Rectal smooth muscle tissue (tissue), 1 donor: ENCODE data around the gene MYO1E.
"Not testable (repeated sequence)": the region's sequence is repeated elsewhere in the genome, so short reads cannot be mapped to it uniquely, and the experiment has no call there.

Experiments used
- H3K27ac ChIP-seq: one replicate; pipeline ENCODE4 v1.7.0; 2013; ENCODE audit warnings: low read depth, low read length, inconsistent platforms
- H3K27me3 ChIP-seq: one replicate; pipeline ENCODE4 v1.7.0; 2013; ENCODE audit warnings: low read length; ENCODE audit not compliant: control insufficient read depth, insufficient read depth
- H3K36me3 ChIP-seq: one replicate; pipeline ENCODE4 v1.7.0; 2013; ENCODE audit warnings: low read length; ENCODE audit not compliant: control insufficient read depth, insufficient read depth
- H3K4me1 ChIP-seq: one replicate; pipeline ENCODE4 v1.7.0; 2013; ENCODE audit warnings: low read length; ENCODE audit not compliant: control insufficient read depth, insufficient read depth
- H3K4me3 ChIP-seq: one replicate; pipeline ENCODE4 v1.7.0; 2013; ENCODE audit warnings: low read length
- H3K9ac ChIP-seq: one replicate; pipeline ENCODE4 v1.7.0; 2013; ENCODE audit warnings: low read length

MYO1E gene

DNA sequence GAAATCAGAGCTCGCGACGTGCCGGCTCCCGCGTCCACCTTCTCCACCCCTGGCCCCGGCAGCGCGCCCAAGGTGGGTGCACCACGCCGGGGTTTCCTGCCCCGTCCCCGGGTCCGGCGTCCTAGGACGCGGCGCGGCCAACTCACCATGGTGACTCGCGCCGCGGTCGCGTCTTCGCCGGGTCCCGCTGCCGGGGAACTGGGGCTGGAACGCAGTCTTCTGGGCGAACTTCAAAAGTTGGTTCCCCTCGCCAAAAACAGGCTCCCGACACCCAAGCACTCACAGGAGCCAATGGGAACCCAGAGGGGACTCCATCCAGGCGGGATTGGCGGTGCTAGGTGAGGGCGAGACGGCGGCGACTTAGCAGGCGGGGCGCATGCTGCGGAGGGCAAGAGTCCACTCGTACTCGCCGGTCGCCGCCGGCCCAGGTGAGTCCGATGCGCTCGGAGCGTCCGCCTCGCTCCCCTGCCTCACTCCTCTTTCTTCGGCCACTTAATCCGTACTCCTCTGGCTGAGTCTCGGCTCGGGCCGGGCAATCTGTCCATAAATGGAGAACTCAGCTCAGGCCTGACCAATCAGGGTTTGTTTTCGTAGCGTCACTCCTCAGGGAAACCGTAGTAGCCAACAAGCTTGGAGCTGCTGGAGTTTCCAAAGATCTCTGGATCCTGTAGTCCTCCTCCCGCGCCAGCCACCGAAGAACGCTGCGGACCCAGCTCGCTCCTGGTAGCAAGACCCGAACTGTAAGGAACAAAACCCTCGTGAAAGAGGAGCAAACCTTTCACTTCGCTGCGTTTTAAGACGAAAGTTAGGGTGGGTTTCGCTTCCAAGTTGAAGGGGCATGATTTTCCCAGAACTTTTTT lies at the start of gene MYO1E:
Gene MYO1E, minus strand, starts transcription at position 520 of the 860 bp plus-strand sequence. Its CDS starts 371 bp downstream, at position 149.
- no peaks in the 10 kb centered on the region for H3K36me3 ChIP-seq
- peak within 1 kb of the TSS; percentile 95 for H3K27ac ChIP-seq
- H3K27me3 ChIP-seq: no peaks in the 10 kb centered on the region
- no peaks in the 10 kb centered on the region for H3K4me1 ChIP-seq
- H3K9ac ChIP-seq: peak within 1 kb of the TSS; percentile 52
- peak within 1 kb of the TSS; percentile 86 for H3K4me3 ChIP-seq

DNA sequence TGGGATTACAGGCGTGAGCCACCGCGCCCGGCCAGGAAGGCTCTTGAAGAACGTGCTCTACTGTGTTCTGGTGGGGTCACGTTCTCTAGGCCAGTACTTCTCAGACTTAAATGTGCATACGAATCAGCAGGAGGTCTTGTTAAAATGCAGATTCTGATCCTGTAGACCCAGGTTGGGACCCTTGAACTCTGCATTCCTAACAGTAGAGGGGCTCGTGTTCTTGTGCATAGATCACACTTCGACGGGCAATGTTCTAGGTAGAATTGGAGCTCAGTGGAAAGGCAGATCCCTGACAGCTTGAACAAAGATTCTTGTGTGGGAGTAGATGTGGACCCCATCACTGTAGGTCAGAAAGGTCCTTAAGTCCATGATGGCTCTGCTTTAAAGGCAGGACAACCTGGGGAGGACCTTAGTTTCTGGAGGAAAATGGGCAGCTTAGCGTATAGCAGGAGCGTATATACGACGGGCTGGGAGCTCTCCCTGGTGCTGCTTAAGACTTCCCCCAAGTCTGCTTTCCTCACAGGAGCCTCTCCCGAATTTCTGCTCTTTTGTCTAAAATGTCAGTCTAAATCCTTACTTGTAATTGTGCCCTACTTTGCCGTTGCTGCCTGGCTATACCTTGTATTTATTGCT lies 48.4 kb upstream of the MYO1E start:
- Histone ChIP-seq H3K27me3 (no peaks in the 10 kb centered on the region), H3K4me3 (no peak overlapping the region), H3K9ac (no peak overlapping the region), H3K36me3 (no peaks in the 10 kb centered on the region), H3K27ac (no peak overlapping the region), H3K4me1 (no peaks in the 10 kb centered on the region)

DNA sequence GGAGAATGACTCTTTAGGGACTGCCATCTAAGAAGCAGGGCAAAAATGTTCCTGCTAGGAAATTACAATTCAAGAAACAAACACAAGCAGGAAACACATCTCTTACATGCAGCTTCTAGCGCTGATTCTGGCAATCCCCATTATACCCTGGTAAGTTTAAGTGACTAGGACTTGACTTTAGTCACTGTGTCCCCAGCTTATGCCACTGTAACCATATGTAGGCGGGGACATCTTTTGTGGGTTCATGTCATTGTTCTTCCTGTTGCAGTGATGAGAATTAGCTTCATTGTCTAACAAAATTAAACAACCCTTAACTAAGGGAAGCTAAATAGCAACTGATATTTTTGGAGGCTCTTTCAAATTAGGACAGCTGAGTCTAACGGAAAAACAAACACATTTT lies 47.4 kb upstream of the MYO1E start:
- H3K9ac ChIP-seq: no peak overlapping the region

DNA sequence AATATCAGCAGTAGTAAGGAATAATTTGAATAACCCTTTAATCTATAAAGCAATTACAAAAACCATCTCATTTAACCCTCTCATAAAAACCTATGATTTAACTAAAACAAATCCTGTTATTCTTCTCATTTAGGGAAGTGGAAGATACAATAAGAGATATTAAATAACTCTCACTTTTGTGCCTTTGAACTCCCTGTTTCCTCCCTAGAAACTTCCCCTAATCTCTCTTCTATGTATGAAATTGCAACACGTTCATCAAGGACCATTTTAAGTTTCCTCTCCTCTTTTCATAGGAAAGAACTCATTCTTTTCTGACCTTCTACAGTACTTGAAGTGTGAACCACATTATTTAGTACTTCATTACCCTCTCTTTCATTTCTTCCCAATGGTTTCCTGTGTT lies 46.5 kb upstream of the MYO1E start:
- Histone ChIP-seq H3K36me3 (no peaks in the 10 kb centered on the region), H3K27ac (no peak overlapping the region), H3K4me3 (no peak overlapping the region), H3K9ac (no peak overlapping the region), H3K27me3 (no peaks in the 10 kb centered on the region), H3K4me1 (no peaks in the 10 kb centered on the region)

More for the DNA sequence above, 47.4 kb upstream of the MYO1E start:
- H3K4me1 ChIP-seq: no peaks in the 10 kb centered on the region
- no peaks in the 10 kb centered on the region for H3K27me3 ChIP-seq
- H3K4me3 ChIP-seq: no peak overlapping the region
- H3K27ac ChIP-seq: no peak overlapping the region
- H3K36me3 ChIP-seq: no peaks in the 10 kb centered on the region

DNA sequence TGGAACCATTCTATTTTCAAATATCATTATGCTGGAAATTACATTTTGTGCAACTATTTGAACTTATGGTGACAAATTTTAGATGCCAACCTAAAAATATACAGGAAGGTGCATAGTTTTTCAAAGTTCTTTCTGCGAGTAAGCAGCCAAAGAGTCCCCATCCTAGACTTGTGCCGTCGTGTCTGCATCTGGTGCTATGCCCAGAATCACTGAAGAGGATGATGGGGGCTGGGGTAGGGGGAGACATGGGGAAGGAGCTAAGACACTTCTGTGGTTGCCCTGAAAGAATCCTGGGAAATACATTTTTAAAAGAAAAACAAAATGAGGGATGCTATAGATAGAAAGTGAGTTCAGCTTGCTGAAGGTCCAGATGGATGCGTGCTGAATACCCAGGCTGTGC lies 44.1 kb upstream of the MYO1E start:
- H3K9ac ChIP-seq: no peak overlapping the region
- H3K36me3 ChIP-seq: no peaks in the 10 kb centered on the region

DNA sequence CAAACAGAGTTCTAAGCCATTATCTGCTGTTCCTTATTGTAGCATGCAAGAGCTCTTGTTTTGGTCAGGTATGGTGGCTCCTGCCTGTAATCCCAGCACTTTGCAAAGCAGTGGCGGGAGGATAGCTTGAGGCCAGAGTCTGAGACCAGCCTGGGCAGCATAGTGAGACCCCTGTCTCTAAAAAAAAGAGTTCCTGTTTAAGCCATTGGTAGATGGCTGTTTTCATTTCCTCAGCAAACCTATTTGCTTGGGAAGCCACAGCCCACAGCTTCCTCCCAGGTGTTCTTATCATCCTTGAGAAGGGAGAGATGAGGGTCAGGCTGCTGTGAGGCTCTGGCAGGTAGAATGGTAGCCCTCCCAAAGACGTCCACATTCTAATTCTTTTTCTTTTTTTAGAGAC lies 40.9 kb upstream of the MYO1E start:
- Histone ChIP-seq H3K4me1 (no peaks in the 10 kb centered on the region), H3K4me3 (no peak overlapping the region), H3K27me3 (no peaks in the 10 kb centered on the region), H3K36me3 (no peaks in the 10 kb centered on the region), H3K27ac (no peak overlapping the region), H3K9ac (no peak overlapping the region)

More for the DNA sequence above, 44.1 kb upstream of the MYO1E start:
- H3K27me3 ChIP-seq: no peaks in the 10 kb centered on the region
- H3K4me1 ChIP-seq: no peaks in the 10 kb centered on the region
- H3K4me3 ChIP-seq: no peak overlapping the region
- no peak overlapping the region for H3K27ac ChIP-seq

DNA sequence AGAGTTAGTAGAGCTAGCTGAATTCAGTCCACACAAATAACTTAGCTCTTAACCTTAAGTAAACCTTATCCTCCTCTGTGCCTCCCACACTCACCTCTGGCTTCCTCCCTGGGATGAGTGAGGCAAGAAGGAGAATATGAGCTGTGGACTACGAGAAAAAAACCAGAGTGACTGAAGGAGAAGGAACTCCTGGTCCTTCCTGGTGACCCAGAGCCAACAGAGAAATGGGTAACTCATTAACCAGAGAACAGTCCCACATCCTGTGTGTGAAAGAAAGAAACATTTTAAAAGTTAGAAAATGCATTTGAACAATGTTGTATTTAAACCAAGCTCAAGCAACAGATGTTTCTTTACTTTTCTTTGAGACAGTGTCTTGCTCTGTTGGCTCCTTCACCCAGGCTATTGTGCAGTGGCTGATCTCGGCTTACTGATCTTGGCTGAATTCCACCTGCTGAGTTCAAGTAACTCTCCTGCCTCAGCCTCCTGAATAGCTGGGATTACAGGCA lies 37.8 kb upstream of the MYO1E start:
- Histone ChIP-seq H3K4me3 (no peak overlapping the region), H3K27ac (no peak overlapping the region), H3K27me3 (no peaks in the 10 kb centered on the region), H3K36me3 (no peaks in the 10 kb centered on the region), H3K4me1 (no peaks in the 10 kb centered on the region), H3K9ac (no peak overlapping the region)

DNA sequence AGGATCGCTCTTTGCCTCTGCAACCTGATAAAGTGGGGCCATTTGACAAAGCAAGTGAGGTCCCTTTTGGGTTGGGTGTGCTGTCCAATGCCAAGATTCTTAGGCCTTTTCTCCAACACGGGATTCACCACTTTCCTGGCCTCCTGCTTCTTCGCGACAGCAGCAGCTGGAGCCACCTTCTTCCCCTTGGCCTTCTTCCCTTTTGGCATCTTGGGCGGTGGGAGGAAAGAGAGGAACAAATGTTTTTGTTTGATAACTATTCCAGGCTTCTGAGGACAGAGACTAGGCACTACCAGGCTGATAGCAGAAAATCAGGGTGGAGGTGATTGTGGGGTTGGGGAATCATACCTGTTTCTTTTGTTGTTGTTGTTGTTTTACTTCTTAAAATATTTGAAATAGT lies 35.3 kb upstream of the MYO1E start:
- Histone ChIP-seq H3K27me3 (no peaks in the 10 kb centered on the region), H3K27ac (no peak overlapping the region), H3K4me1 (no peaks in the 10 kb centered on the region), H3K36me3 (no peaks in the 10 kb centered on the region), H3K4me3 (no peak overlapping the region), H3K9ac (no peak overlapping the region)

DNA sequence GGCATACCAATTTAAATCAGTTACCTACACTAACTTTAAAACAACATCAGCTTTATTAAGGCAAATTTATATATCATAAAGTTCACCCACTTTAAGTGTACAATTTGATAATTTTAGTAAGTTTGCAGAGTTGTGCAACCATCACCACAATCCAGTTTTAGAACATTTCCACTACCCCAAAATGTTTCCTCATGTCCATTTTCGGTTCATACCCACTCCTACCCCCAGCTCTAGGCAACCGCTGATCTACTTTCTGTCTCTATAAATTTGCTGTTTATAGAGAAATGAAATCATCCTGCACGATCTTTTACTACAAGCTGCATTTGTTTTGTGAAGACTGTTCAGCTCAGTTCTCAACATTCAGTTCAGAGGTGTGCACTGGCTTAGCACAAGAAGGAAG lies 33.8 kb upstream of the MYO1E start:
- no peaks in the 10 kb centered on the region for H3K36me3 ChIP-seq
- H3K27me3 ChIP-seq: no peaks in the 10 kb centered on the region
- no peak overlapping the region for H3K9ac ChIP-seq
- H3K4me3 ChIP-seq: no peak overlapping the region
- H3K27ac ChIP-seq: no peak overlapping the region
- H3K4me1 ChIP-seq: no peaks in the 10 kb centered on the region

DNA sequence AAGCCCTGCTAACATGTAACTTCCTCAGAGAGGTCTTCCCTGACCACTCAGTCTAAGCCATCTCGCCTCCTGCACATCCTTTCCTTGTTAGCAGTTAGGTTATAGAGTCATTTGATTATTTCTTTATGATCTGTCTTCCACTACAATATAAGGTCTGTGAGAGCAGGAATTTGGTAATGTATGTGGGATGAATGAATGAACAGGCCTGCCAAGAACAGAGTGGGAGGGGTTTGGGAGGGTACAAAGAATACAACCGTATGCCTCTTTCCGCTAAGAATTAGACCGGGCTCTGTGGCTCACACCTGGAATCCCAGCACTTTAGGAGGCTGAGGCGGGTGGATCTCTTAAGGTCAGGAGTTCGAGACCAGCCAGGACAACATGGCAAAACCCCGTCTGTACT lies 32.4 kb upstream of the MYO1E start:
- Histone ChIP-seq H3K4me1 (no peaks in the 10 kb centered on the region), H3K4me3 (no peak overlapping the region), H3K36me3 (no peaks in the 10 kb centered on the region), H3K9ac (no peak overlapping the region), H3K27ac (no peak overlapping the region), H3K27me3 (no peaks in the 10 kb centered on the region)

DNA sequence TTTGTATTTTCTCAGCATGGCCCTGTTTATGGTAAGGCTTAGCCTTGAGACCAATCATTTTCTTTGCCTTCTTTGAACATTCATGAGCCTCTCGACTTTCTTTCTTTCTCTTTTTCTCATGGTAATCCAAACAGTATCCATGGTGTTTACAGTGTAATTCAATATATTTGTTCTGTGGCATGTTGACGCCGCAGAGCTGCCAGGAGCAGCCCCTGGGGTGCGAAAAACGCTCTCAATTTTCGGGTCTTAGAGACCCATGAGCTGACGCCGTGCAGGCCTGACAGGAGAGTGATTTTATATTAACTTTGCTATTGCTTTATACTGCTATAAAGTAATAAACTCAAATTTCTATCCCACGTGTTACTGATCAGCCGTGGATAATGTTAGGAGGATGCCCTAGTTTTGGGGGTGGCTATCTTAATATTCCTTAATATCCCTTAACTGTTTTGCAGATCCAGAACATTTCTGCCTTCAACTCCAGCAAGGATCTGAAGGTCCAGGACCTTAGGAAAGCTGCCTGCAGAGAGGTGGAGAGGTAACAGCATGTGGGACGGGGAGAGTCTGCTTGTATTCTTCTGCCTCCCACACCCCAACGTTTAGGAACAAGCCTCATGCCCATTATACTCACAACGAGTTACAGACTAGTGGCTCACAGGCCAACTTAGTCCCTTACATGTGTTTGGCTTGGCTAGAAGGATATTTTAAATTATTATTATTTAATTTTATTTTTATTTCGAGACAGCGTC lies 29.3 kb upstream of the MYO1E start:
- Histone ChIP-seq H3K4me3 (no peak overlapping the region), H3K27me3 (no peaks in the 10 kb centered on the region), H3K9ac (no peak overlapping the region), H3K27ac (no peak overlapping the region), H3K36me3 (no peaks in the 10 kb centered on the region), H3K4me1 (no peaks in the 10 kb centered on the region)

DNA sequence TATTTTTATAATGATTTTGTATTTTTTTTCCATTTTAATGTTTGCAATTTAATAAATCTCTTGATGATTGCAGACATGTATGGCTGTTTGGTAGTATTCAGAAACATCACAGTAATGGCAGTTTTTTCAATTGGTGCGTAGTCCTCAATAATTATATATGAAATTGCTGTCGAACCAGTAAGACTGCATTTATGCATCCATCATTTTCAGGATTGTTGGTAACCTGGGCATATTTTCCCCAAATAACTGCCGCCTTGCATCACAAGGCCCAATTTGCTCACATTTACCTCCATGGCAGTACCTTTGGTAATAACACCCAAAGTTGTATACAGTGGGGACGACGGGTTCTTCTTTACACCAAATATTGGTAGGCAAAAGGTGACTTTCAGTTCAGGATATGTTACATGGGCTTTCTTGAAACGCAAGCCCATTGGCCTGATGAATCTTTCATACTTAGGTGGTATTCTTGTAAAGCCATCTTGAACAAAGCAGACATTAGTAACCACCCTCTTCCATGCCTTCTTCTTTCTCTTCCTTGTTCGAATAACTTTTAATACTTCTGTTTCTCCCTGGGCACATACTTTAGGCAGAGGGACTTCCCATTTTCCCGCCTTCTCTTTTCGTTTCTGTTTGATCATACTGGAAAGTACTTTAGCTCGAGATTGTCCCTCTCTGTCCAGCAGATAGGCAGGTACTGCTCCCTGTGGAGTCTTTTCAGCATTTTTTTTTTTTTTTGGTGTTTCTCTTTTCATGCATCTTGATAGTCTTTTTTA lies 28.6 kb upstream of the MYO1E start:
- not testable (repeated sequence) for H3K9ac ChIP-seq, H3K4me1 ChIP-seq

More for the DNA sequence above, 28.6 kb upstream of the MYO1E start:
- H3K36me3 ChIP-seq, H3K4me3 ChIP-seq, H3K27me3 ChIP-seq, H3K27ac ChIP-seq: not testable (repeated sequence)
